HT-29 (cell line): ENCODE data around the gene RWDD4. TPM values are rescaled to one million over a fixed set of nuclear protein-coding genes. Genes with fewer than 3 reads are reported as not detected.
A peak's percentile ranks its signal among the peaks of the same experiment; 100 is the strongest.

Source experiments
- DNase-seq: peaks from one replicate; pipeline ENCODE4 v3.0.0-alpha.2; 2015; ENCODE audit warnings: low spot score
- total RNA-seq: library from RNA; depleted of rRNA; stranded (reverse); fragments of >200 nt; shearing (Covaris generic); gene quantifications from 2 replicates; pipeline ENCODE4 v1.2.3, GENCODE V29; 2014; rRNA removed

Gene RWDD4
- 22.1 and 25.3 TPM in 2 replicates for total RNA-seq

- DNase-seq, result peak; percentile 89
These were observed at the start of gene RWDD4, which contains the start of gene TRAPPC11 for GRCh38 chr4:183659029-183659871. Gene RWDD4, minus strand, starts transcription at chr4:183659185. Its CDS starts 233 bp downstream, at chr4:183658952. Gene TRAPPC11, plus strand, starts transcription at chr4:183659293. Its CDS starts 4,575 bp downstream, at chr4:183663868.

- DNase-seq, result no peak
These were observed 43.5 kb upstream of the RWDD4 start for GRCh38 chr4:183702492-183702891.

GRCh38 chr4:183700407-183700806 lies 41.4 kb upstream of the RWDD4 start:
- DNase-seq, result peak; percentile 7

GRCh38 chr4:183698909-183699308 lies 39.9 kb upstream of the RWDD4 start:
- no peak for DNase-seq

GRCh38 chr4:183691897-183692296 lies 32.9 kb upstream of the RWDD4 start:
- no peak for DNase-seq

GRCh38 chr4:183691006-183691405 lies 32.0 kb upstream of the RWDD4 start:
- no peak for DNase-seq

- no peak for DNase-seq
These were observed 29.2 kb upstream of the RWDD4 start for GRCh38 chr4:183688216-183688615.

- DNase-seq, result no peak
These were observed 27.5 kb upstream of the RWDD4 start for GRCh38 chr4:183686461-183686860.

GRCh38 chr4:183681119-183681518 lies 22.1 kb upstream of the RWDD4 start:
- no peak for DNase-seq

- no peak for DNase-seq
These were observed 16.6 kb upstream of the RWDD4 start for GRCh38 chr4:183675625-183676024.

- DNase-seq, result no peak
These were observed 15.2 kb upstream of the RWDD4 start for GRCh38 chr4:183674153-183674552.

- DNase-seq, result no peak
These were observed 12.1 kb upstream of the RWDD4 start for GRCh38 chr4:183670960-183671555.

GRCh38 chr4:183670251-183670650 lies 11.3 kb upstream of the RWDD4 start:
- DNase-seq, result no peak

- no peak for DNase-seq
These were observed 7.1 kb upstream of the RWDD4 start for GRCh38 chr4:183666088-183666487.

GRCh38 chr4:183659872-183660242 lies 872 bp upstream of the RWDD4 start:
- DNase-seq, result peak; percentile 26

- peak; percentile 28 for DNase-seq
These were observed 490 bp downstream of the RWDD4 start for GRCh38 chr4:183658362-183659028.

GRCh38 chr4:183657564-183657963 lies 1.4 kb downstream of the RWDD4 start:
- no peak for DNase-seq

GRCh38 chr4:183645326-183645725 lies 13.7 kb downstream of the RWDD4 start:
- DNase-seq, result no peak

- DNase-seq, result no peak
These were observed 19.7 kb downstream of the RWDD4 start for GRCh38 chr4:183639291-183639690.

GRCh38 chr4:183638436-183638835 lies 20.5 kb downstream of the RWDD4 start:
- no peak for DNase-seq

GRCh38 chr4:183637461-183637860 lies 21.5 kb downstream of the RWDD4 start:
- DNase-seq, result no peak

GRCh38 chr4:183636923-183637322 lies 22.1 kb downstream of the RWDD4 start:
- DNase-seq, result peak; percentile 54
